Raji (cell line): ENCODE measurements around the gene IFNGR1.

Experiments
- POLR2A ChIP-seq: IDR thresholded peaks from 2 replicates; pipeline ENCODE4 v1.6.1; 2011; ENCODE audit warnings: low read depth, low read length, control low read depth; ENCODE audit not compliant: insufficient read depth

Gene IFNGR1

GRCh38 chr6:137246164-137246563, 27.0 kb upstream of the IFNGR1 start:
- TF ChIP-seq POLR2A, result no peak

- no peak for TF ChIP-seq POLR2A
These were observed 22.4 kb upstream of the IFNGR1 start for GRCh38 chr6:137241481-137242038.

DNA sequence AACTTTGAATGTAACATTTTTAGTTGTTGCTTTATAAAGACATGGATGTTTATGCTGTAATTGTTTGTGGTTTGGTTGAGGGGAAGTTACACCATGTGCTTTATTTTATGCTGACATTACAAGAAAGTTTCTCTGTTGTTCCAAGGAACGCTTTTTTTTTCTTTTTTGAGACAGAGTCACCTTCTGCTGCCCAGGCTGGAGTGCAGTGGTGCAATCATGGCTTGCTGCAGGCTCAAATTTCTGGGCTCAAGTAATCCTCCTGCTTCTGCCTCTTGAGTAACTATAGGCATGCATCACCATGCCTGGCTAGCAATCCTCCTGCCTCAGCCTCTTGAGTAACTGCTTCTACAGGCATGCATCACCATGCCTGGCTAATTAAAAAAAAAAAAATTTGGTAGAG, 21.0 kb upstream of the IFNGR1 start:
- TF ChIP-seq POLR2A, result no peak

GRCh38 chr6:137237413-137238170, 18.4 kb upstream of the IFNGR1 start:
- no peak for TF ChIP-seq POLR2A

- TF ChIP-seq POLR2A, result no peak
These were observed 17.6 kb upstream of the IFNGR1 start for GRCh38 chr6:137236581-137237355.

DNA sequence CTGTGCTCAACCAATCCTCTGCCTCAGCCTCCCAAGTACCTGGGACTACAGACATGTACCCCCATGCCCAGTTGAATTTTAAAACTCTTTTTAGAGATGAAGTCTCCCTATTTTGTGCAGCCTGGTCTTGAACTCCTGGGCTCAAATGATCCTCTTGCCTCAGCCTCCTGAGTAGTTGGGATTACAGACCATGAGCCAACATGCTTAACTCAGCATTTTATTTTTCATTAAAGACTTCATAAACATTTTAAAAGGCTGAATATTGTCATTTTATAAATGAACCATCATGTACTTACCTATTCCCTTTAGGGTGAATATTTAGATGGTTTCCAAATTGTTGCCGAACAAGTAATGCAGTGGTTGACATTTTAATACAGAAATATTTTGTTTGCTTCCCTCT, 16.5 kb upstream of the IFNGR1 start:
- TF ChIP-seq POLR2A, result no peak

GRCh38 chr6:137233911-137234863, 15.0 kb upstream of the IFNGR1 start:
- no peak for TF ChIP-seq POLR2A

GRCh38 chr6:137231895-137232294, 12.7 kb upstream of the IFNGR1 start:
- TF ChIP-seq POLR2A, result no peak

DNA sequence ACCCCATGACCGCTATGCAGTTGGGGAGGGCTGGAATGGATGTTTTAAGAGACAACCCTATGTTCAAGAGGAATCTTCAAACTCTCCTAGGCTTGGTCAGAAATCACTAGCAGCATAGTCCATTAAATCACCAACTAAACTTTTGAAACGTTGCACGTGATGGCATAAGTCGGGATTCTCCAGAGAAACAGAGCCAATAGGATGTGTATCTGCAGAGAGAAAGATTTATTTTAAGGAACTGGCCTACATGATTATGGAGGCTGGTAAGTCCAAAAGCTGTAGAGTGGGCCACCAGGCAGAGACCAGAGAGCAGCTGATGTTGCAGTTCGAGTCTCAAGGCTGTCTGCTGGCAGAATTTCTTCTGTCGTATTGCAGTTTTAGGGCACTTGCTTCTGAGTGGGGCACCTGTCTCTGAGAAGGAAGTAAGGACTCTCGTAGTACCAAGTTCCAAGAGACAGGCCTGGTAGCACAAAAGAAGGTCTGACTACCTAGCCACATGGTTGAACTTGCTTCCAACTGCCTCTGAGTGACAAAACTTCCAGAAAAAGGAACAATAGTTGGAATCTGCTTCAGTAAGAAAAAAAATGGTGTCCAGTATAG, 11.9 kb upstream of the IFNGR1 start:
- no peak for TF ChIP-seq POLR2A

GRCh38 chr6:137230547-137230946, 11.4 kb upstream of the IFNGR1 start:
- TF ChIP-seq POLR2A, result no peak

GRCh38 chr6:137229075-137229759, 10.0 kb upstream of the IFNGR1 start:
- TF ChIP-seq POLR2A, result no peak

- TF ChIP-seq POLR2A, result no peak
These were observed 8.7 kb upstream of the IFNGR1 start for GRCh38 chr6:137227871-137228302.

GRCh38 chr6:137226697-137227096, 7.5 kb upstream of the IFNGR1 start:
- no peak for TF ChIP-seq POLR2A

DNA sequence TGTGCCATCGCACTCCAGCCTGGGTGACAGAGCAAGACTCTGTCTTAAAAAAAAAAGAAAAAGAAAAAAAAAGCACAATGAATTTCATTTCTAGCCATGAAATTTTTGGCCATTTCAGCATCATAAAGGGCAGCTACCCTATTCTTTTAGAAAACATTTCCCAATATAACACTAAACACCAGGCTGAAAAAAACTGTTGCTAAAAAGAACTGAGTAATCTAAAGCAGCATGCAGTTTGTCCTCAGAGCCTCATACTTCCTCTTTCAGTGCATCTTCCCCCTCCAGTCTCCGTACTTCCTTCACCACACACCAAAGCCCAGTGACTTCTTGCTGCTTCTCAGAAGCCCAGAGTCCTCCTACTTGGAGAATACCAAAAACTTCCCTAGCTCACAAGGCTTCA, 5.6 kb upstream of the IFNGR1 start:
- TF ChIP-seq POLR2A, result no peak
